HG03460 (cell line): ENCODE measurements around the gene UBLCP1.
"Not testable (repeated sequence)": the region's sequence is repeated elsewhere in the genome, so short reads cannot be mapped to it uniquely, and the experiment has no call there.

ENCODE experiments used
- ATAC-seq: cut with Tn5 transposase; IDR thresholded peaks from one replicate; pipeline ENCODE4 v1.9.1; 2021; ENCODE audit not compliant: unreplicated experiment

UBLCP1 gene

DNA sequence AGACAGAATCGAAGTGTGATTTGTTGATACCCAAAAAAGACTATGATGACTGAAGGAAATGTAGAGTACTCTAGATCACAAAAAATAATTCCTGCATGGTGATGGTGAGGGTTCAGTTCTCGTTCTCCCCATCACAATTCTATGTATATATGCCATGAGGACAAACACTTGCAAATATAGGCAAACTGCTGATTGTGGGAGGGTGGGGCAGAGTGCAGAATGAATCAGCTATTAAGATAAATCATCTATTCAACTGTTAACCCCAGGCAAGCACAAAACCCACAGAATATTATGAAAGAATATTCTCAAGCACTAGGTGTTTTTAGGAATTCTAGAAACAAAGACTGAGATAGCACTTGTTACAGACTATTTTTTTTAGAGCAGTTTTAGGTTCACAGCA is 13.9 kb upstream of the UBLCP1 start:
- ATAC-seq: no peak

DNA sequence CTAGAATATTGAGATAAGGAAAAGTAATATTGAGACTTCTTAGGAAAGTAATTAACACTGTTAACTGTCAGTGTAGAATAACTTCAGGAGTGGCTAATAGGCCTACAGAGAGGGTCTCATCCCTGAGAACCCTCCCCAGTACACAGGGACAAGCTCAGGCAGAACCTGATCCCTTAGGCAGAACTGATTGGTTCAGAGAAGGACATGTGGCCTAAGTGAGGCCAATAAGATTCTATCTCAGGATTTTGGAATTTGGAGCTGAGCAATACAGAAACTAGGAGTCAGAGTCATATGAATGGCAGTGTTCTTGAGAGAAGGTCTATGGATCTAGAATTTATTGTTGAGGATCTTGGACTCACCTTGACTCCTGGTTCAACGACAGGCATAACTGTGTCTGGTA is 10.9 kb upstream of the UBLCP1 start:
- no peak for ATAC-seq

- ATAC-seq: no peak
Observed at GRCh38 chr5:159257007-159257406, 6.1 kb upstream of the UBLCP1 start.

- ATAC-seq: no peak
Observed at GRCh38 chr5:159257629-159258283, 5.3 kb upstream of the UBLCP1 start.

DNA sequence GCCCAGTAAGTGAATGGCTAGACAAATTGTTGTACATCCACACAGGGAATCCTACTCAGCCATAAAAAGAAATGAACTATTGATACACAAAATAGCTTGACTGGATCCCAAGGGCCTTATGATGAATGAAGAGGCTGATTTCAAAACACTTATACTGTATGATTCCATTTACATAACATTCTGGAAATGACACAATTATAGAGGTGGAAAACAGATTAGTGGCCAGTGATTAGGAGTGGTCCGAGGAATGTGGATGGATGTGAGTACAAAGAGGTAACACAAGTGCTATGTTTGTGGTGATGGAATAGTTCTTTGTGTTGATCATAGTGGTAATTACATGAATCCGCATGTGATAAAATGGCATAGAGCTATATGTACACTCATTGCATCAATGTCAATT is 4.7 kb upstream of the UBLCP1 start:
- ATAC-seq: no peak

DNA sequence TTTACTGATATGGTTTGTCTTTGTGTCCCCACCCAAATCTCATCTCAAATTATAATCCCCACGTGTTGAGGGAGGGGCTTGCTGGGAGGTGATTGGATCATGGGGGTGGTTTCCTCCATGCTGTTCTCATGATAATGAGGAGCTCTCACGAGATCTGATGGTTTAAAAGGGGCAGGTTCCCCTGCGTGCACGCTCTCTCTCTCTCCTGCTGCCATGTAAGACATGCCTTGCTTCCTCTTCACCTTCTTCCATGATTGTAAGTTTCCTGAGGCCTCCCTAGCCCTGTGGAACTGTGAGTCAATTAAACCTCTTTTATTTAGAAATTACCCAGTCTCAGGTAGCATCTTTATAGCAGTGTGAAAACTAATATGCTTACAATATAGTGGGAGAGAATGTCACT is 2.9 kb upstream of the UBLCP1 start:
- ATAC-seq: not testable (repeated sequence)

DNA sequence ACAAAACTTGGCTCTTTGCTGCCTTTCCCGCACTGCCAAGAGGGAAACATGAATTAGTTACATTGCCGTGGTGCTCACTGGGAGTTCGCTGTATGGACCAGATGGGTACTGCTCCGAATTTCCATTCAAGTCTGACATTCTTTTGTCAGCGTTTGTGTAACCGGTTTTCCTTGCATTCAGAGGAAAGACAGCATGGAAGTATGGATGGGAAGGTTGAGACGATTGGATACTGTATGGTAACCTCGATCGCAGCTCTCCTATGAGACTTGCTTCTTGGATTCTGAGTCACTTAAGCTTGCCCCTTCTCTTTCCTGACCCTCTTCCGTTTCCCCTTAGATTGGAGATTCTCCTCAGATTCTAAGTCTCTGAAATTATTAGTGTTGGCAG is 625 bp upstream of the UBLCP1 start:
- peak; percentile 16 for ATAC-seq

DNA sequence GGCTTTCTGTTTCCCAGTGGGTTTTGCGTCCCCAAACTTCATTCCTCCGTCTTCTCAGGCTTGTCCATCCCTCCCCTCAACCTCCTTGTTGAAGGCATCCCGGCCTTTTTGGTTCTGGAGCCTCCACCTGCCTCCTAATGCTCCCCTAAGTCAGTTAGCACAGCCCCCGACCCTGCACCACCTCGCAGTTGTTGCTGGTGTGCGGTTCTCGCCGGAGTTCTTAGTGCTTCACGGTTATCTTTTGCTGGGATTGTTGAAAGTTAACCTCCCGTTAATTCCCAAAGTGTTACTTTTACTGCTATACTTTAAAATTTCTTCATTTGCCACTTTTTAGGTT is 447 bp downstream of the UBLCP1 start:
- ATAC-seq: peak; percentile 22

GRCh38 chr5:159266764-159267163 is 3.7 kb downstream of the UBLCP1 start:
- not testable (repeated sequence) for ATAC-seq

DNA sequence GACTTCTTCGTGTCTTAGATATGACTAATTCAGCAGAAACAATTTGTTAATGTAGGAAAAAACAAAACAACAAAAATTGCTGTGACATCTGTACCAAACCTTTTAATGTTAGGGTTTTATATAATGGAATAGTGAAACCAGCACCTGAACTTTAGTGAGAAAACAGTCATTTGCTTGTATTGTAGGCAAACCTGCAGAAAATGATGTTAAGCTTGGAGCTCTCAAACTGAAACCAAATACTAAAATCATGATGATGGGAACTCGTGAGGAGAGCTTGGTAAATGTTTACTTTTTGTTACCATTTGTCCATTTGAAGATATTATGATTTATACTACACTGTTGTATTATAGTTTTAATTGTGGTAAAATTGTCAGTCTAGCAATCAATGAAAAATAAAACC is 6.6 kb downstream of the UBLCP1 start:
- ATAC-seq: no peak

DNA sequence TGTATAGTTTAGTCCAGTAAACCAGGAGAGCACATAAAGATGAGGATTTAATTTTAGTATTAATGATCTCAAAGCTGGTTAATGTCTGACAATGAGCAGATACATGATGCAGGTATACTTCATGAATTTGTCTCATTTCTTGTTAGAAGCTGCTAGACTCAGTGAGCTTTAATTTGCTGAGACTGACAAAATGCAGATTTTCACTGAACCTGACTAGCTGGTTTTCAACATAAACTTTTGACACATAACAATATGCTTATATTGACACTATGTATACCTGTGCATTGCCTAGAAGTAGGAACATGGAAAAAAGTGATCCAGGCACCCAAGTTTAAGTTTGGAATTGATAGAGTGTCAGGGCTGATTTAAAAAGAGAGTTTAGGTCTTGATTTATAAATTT is 10.8 kb downstream of the UBLCP1 start:
- no peak for ATAC-seq

DNA sequence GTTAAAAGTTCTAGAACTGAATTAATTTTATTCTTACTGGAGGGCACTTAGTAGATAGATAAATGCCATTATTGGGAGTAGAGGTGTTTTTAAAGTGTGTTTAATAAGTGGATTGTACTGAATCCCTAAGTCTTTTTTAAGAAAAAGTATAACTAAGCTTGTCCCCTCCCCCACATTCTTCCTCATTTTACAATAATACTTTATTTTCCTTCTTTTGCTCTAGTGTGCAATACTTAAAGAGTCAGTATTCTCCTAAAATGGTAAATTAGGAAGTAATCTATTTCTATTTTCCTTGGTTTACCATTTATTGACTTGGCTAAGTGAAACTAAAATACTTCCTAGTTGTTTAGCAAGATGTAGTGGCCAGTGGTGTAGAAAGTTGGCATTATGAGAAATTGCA is 11.6 kb downstream of the UBLCP1 start:
- no peak for ATAC-seq

GRCh38 chr5:159286420-159287035 is 23.4 kb downstream of the UBLCP1 start:
- no peak for ATAC-seq

DNA sequence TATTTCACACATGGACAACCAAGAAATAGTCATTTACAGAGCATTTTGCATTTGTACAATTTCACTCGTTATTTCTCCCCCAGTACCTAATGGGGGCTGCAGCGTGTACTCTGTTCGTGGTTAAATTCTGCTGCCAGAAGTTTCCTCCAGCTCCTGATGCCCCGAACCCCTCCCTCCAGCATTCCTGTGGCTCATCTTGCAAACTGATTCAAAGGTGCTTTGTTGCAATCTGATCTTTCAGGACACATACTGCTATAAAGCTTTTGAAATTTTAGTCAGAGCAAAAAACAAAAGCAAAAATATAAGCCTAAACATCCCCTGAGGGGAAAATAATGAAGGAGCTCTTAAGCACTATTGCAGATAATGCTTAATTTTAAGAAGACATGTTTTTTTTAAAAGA is 27.7 kb downstream of the UBLCP1 start:
- ATAC-seq: no peak

GRCh38 chr5:159294921-159295320 is 31.8 kb downstream of the UBLCP1 start:
- no peak for ATAC-seq

- ATAC-seq: not testable (repeated sequence)
Observed at GRCh38 chr5:159297300-159297699, 34.2 kb downstream of the UBLCP1 start.

DNA sequence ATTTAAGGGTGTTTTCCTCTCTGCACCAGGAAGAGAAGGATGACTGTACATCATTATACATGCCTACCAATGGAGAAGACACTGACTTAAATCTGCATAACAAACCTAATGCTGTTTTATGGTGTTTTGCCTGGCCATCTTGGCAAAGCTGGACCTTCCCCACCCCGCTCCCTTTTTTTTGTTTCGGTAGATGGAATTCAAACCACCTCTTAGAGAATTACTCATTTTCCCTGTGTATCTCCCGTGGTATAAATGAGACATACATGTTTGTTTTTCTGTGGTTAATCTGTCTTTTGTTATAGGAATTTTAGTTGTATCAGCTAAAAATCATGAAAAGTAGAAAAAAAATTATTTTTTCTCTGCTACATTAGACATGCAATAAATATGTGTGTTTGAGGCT is 38.4 kb downstream of the UBLCP1 start:
- no peak for ATAC-seq

GRCh38 chr5:159301929-159302860 is 39.1 kb downstream of the UBLCP1 start:
- ATAC-seq: not testable (repeated sequence)

DNA sequence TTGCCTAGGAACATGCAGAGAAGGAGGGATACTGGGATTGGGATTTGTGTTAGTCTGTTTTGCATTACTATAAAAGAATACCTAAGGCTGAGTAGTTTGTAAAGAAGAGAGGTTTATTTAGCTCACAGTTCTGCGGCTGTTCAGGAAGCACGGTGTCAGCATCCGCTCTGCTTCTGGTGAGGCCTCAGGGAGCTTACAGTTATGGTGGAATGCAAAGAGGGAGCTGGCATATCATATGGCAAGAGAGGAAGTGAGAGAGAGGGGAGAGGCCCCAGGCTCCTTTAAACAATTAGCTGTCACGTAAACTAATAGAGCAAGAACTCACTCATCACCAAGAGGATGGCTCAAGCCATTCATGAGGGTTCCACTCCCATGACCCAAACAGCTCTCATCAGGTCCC is 40.2 kb downstream of the UBLCP1 start:
- ATAC-seq: no peak

- ATAC-seq: no peak
Observed at GRCh38 chr5:159304961-159305595, 42.0 kb downstream of the UBLCP1 start.

DNA sequence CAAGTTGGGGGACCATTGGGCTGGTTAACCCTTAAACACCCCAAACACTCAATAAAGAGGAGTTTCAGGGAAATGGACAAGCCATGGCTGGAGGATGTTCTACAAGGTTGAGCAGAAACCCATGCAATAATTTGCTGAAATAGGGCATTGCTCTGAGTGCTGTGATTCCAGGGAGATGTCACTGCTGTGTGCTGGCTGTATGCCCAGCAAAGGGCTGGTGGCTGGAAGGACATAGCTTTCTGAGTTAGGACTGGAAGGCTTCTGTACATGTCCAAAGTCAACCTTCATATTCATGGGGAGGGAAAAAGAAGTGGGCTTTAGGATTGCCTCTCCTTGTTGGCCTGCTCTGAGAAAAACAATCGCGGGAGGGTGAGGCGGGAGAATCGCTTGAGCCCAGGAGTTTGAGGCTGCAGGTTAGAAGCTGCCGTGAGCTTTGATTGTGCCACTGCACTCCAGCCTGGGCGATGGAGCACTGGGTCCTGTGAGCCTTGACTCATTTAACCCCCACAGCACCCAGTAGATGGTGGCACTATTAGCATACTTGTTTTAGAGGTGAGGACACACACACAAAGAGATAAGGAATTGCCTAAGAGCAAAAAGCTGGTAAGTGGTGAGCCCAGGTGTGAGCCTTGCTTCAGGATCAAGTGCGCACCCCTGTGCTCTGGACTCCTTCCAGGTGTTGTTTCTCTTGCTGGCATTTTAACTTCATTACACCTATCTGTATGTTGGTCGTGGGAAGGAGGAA is 46.8 kb downstream of the UBLCP1 start:
- no peak for ATAC-seq
